C1 segment of cervical spinal cord (tissue), 14 donors: ENCODE measurements around the gene RTP1.

Experiments
- DNase-seq, 14 donors: peaks; one replicate each; lab custom pipeline; 2025; lab: John Stamatoyannopoulos, UW

The RTP1 gene

DNA sequence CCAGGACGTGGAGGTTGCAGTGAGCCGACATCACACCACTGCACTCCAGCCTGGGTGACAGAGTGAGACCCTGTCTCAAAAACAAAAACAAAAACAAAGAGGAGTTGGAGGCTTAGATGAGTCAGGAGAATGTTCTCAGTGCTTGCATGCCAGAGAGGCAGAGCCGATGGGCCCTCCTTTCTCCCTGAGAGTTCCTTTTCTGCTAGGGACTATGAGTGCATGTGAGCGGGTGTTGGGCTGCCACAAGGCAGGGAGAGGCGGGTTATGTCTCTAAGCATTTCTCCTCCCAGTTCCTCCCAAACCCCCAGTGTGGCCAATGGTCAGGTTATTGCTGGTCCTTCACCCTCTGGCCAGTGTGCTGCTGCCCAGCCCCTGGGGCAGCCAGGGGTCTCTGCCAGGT lies 45.1 kb downstream of the RTP1 start:
- DNase-seq: no peak

DNA sequence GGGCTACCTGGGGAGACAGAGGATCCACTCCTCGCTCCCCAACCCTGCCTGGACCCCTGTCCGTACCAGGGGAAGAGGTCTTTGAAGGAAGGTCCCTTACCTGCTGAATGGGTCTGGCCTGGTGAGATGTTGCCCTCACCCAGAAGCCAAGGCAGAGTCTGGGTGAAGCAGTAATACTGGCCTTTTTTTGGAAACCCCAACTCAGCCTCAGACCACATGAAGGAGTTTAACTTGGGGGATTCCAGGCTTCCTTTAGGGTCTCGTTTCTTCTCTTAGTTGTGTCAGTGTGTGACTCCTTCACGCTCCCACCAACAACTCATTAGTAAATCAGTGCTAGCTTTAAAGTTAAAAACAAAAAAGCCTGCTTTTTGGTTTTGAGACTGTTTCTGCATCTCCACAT lies 45.6 kb downstream of the RTP1 start:
- no peak for DNase-seq

DNA sequence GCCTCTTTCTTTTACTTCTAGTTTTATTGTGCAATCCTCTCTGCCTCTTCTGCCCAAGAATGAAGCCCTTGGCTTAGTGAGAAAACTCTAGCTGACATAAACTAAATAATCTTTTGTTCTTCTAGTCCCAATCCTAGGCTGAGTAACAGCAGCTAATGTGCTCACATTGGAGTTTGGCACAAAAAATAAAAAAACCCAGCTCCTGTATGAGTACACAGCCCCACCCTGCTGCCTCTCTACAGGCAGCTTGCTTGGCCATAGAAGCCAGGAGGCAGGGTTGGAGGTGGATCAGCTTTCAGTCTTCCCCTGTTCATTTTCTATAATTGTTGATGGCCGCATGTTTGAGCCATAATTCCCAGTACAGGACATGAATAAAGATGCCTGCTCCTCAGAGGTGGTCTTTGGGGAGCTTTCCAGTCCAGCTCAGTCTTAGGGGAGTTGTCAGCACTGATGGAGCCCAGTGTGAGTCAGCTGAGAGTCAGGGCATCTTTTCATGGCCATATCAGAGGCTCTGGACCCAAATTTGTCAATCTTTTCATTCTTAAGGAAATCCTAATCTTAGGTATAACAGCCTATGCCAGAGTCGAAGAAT lies 46.7 kb downstream of the RTP1 start:
- DNase-seq: no peak

DNA sequence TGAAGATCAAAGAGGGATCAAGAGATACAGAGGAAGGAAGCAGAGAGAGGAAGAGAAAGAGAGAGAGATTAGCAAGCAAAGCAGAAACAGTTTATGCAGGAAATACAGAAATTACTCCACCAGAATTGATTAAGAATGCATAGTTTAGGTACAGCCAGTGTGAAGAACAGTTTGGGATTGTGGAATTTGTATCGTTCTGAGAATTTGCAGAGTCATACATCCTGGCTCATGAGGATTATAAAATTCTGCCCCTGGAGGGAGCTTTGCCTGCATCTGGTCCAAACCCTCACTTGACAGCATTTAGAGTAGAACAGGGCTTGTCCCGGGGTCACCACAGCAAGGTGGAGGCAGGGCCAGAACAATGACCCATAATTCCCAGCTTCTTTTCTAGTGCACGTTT lies 50.1 kb downstream of the RTP1 start:
- DNase-seq: no peak
